Fibroblast of pulmonary artery (primary cell): ENCODE results near the gene BLID.

Experiments
- DNase-seq: peaks from one replicate; pipeline ENCODE4 v3.0.0-alpha.2; 2010; ENCODE audit warnings: low read depth
- H3K4me3 ChIP-seq: replicated peaks from 2 replicates; pipeline ENCODE4 v1.5.1; 2011; ENCODE audit warnings: low read depth, mild to moderate bottlenecking, control low read depth, low read length, moderate library complexity
- TF ChIP-seq, protein P1 (sequence below): IDR thresholded peaks from 2 replicates; pipeline ENCODE4 v1.5.1; 2011; ENCODE audit warnings: mild to moderate bottlenecking, control low read depth, low read length, inconsistent platforms; ENCODE audit errors: missing control alignments

The BLID gene

DNA sequence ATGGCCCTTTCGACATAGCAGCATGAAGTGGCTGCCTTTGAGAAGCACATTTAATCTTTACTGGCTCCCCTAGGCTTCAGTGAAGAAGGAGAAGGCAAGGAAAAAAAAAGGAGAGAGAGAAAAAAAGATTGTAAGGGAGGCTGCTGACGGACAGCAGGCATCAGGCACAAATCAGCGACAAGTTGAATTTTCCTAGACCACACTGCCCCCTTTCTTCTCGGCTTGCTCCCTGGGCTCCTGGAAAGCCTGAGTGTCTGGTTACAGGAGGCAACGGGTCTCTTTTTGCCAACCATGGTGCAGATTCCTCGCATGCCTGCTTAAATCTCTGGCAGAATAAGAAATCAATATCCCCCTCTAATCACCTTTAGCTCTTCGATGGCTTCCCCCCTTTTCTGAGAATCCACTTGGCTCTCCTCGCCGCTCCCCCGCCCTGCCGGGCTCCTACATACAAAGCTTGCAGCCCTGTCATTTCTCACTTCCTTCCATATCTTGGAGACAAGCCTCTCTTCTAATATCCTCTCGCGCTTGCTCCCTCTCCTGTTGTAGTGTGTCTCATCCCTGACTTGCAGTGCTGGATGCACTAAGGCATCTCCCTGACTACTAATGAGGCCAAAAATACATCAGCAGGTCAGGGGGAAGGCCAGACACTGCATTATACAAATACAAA lies 14.3 kb downstream of the BLID start:
- H3K4me3 ChIP-seq = peak overlapping the region; percentile 65
- TF ChIP-seq, protein P1, sequence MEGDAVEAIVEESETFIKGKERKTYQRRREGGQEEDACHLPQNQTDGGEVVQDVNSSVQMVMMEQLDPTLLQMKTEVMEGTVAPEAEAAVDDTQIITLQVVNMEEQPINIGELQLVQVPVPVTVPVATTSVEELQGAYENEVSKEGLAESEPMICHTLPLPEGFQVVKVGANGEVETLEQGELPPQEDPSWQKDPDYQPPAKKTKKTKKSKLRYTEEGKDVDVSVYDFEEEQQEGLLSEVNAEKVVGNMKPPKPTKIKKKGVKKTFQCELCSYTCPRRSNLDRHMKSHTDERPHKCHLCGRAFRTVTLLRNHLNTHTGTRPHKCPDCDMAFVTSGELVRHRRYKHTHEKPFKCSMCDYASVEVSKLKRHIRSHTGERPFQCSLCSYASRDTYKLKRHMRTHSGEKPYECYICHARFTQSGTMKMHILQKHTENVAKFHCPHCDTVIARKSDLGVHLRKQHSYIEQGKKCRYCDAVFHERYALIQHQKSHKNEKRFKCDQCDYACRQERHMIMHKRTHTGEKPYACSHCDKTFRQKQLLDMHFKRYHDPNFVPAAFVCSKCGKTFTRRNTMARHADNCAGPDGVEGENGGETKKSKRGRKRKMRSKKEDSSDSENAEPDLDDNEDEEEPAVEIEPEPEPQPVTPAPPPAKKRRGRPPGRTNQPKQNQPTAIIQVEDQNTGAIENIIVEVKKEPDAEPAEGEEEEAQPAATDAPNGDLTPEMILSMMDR = peak; percentile 71
- DNase-seq = peak; percentile 89

DNA sequence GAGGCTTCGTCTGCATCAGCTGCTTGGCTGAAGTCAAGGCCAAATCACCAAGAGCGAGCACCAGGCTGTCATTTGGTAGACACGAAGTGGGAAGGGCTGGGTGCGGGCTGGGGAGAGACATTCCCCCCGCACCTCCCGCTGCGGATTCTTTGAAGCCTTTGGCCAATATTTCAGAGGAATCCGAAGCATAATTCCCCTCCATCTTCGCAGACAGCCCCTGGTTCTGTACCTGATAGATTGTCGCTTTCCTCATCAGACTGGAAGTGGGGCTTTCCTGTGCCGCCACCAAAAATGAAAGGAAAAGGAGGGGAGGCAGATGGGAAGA lies 15.3 kb downstream of the BLID start:
- peak overlapping the region; percentile 65 for H3K4me3 ChIP-seq
- TF ChIP-seq, protein P1 = no peak
- DNase-seq = peak; percentile 68

DNA sequence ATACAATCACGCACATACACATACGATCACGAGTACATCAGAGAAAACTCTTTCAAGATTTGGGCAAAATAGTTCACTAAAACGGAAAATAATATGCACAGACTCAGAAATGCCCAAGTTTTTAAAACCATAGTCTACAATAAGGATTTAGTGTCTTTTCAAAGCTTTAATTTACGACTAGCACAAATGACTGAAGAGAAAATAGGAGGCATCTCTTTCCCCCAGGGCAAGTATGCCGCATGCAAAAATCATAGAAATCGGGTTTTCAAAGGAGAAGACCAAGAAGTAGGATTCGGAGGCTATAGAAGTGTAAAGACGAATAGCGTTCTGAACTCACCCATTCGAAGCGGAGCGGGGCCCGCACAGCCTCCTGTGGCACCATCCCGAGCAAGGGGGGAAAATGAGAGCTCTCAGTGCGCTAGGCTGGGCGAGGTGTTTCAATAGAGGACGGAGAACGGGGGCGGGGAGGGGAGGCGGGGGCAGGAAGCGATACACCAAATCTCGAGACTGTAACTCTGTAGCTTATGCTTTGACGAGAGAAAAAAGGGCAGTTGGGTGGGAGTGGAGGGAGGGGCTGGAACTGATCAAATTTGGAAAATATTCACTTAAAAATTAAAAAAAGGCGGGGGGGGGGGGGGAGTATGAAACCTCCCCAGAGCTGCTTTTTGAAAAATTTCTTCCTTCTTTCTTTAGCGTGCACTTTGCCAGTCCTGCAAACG lies 15.8 kb downstream of the BLID start:
- H3K4me3 ChIP-seq = peak overlapping the region; percentile 65

DNA sequence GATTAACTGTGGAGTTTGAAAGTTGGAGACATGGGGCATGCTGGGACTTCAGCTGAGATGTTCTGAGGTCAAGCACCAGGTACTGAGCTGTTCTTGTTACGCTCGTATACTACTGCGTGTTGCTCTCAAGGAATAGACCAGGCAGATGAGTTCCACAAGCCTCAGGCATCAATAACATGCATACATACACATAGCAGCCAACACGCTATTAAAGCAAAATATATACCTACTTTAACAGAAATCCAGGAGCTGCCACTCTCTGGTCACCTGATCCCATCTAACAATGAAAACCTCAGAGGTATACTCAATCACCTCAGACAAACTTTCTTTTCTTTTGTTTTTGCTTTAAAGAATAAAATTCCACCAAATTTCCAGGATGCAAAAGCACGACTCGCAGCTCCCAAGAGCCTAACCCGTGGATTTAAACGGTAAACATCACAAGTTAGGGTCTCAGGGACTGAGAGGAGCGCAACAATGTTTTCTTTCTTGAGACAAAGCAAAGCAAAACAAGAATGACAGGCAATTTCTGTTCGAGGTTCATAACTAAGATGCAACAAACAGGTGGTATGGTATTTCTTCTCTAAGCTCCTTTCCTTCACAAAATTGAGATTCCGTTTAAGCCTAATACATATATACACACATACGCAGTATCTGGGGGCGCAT lies 16.5 kb downstream of the BLID start:
- H3K4me3 ChIP-seq = peak overlapping the region; percentile 65
- peak; percentile 73 for DNase-seq
- TF ChIP-seq, protein P1 = no peak

More for the DNA sequence above, 15.8 kb downstream of the BLID start:
- DNase-seq = peak; percentile 80
- TF ChIP-seq, protein P1 = no peak

DNA sequence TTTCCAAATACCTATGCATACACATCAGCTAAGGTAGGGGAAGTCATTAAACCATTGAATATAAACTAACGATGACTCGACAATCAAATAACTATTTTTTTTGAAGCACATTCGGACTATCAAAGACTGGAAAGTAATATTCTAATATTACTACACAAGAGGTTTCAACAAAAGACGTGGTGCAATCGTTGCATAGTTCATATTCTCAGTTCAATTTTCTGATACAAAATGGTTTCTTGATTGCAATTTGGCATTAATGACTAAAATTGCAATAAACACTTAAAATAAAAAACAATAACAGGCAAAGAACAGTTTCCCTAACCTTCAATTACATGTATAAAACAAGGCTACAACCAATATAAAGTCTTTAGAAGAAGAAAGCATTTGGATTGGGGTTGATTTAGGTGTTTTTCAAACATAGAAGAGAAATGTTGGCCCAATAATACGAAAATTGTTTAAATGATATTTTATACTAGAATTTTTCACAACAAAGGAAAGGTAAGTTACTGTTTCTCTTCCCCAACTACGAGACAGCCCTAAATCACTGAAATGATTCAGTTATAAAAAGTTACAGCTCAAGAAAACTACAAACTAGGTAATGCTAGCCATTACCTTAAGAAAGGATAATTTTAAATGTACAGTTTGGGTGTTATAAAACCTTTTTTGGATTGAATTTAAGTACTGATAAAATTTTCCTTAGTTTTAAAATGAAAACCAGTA lies 17.6 kb downstream of the BLID start:
- no peak for DNase-seq
- peak overlapping the region; percentile 65 for H3K4me3 ChIP-seq
- TF ChIP-seq, protein P1 = no peak

DNA sequence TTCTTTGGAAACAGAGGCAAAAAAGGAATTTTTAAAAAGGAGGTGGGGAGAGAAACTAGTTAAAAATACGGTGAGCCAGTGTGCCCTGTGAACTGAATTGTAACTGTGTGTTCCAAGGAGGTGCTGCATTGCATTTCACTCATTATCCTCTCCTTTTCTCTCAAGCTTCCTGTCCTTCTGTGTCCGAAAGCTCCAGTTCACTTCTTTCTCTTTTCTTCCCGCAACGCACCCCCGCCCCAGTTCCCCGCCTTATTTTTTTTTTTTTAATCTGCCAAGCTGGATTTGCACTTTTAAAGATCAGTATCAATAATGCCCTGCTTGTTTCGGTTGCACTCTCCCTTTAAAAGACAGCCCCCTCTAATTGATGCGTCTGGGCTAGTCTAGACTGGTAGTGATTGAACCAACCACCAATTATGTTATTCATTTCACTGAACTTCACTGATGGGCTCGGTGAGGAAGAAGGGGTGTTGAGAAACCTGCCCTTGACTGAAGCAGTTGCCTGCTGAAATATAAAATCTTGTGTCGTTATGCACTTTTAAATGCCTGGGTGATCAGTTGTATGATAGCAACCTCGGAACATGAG lies 18.5 kb downstream of the BLID start:
- H3K4me3 ChIP-seq = peak overlapping the region; percentile 65
- TF ChIP-seq, protein P1 = no peak
- peak; percentile 71 for DNase-seq
